ENCODE data around the gene ATP2A3.

Gene ATP2A3

DNA sequence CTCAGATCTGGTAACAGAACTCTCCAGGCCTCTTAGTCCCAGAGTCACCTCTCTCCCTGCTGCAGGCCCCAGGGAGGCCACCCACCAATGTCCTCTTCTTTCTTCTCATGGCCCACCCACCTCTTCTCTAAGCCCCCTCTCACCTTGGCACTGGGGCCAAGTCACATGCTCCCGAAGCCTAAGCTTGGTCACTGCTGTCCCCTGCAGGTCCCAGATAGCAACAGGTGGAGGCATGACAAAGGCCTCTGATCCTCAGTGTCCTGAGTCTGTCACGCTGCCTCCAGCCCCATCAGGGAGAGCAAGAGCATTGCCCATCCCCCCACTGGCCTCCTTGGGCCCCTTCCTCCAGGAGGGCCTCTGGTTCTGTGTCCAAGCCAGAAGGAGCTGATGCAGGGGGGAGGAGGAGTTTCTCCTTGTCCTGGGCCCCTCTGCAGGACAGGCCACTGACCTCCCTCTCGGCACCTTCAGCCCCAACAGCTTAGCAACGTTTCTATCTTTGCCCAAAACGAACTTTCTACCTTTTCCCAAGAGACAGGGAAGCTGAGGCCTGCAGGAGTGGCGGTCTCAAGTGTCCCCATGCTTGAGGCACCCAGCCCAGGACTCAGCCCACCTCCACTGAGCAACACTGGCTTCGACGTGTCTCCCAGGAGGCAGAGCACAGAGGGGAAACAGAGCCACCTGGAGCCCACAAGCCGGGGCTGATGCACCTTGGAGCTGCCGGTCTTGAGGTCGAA is 56.6 kb downstream of the ATP2A3 start:
- no peak overlapping the region for H3K27ac ChIP-seq (ENCODE audit: low read depth, low read length, severe bottlenecking)
- no peaks in the 10 kb centered on the region for H3K4me1 ChIP-seq (ENCODE audit: control insufficient read depth, insufficient read depth, low read length, poor library complexity, severe bottlenecking)
- no peaks in the 10 kb centered on the region for H3K36me3 ChIP-seq (ENCODE audit: control insufficient read depth, insufficient read depth, low read length)
- no peaks in the 10 kb centered on the region for H3K9me3 ChIP-seq (ENCODE audit: control insufficient read depth, low read length)
- no peak overlapping the region for H3K4me3 ChIP-seq (ENCODE audit: extremely low read depth, insufficient read depth, low read length, poor library complexity, severe bottlenecking)
- 83 to 88% methylated on average over 9 to 10 of the region's 11 CpGs for WGBS, 2 experiments (ENCODE audit: insufficient coverage in 2 of 2)

DNA sequence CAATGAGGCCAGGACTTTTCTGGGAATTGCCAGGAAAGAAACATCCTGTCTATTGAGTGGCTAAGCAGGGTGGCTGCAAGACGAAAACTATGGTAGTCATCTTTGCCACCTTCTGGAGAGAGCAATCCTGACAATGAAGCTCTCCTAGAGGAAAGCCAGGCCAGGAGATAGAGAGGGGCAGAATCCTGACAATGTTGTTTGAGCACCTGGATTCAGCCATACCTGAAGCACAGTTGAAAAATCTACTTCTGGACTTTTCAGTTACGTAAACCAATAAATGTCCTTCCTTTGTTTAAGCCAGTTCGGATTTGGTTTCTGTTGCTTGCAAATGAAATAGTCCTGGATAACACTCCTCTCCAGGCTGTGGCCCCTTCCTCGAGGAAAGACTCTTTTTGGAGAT is 57.4 kb downstream of the ATP2A3 start:
- H3K4me1 ChIP-seq (ENCODE audit: control insufficient read depth, insufficient read depth, low read length, poor library complexity, severe bottlenecking), result no peaks in the 10 kb centered on the region
- WGBS, 2 experiments (ENCODE audit: insufficient coverage in 2 of 2), result 92% methylated on average over 2 of the region's 4 CpGs
- H3K9me3 ChIP-seq (ENCODE audit: control insufficient read depth, low read length), result no peaks in the 10 kb centered on the region
- H3K4me3 ChIP-seq (ENCODE audit: extremely low read depth, insufficient read depth, low read length, poor library complexity, severe bottlenecking), result no peak overlapping the region
- H3K36me3 ChIP-seq (ENCODE audit: control insufficient read depth, insufficient read depth, low read length), result no peaks in the 10 kb centered on the region
- no peak overlapping the region for H3K27ac ChIP-seq (ENCODE audit: low read depth, low read length, severe bottlenecking)

DNA sequence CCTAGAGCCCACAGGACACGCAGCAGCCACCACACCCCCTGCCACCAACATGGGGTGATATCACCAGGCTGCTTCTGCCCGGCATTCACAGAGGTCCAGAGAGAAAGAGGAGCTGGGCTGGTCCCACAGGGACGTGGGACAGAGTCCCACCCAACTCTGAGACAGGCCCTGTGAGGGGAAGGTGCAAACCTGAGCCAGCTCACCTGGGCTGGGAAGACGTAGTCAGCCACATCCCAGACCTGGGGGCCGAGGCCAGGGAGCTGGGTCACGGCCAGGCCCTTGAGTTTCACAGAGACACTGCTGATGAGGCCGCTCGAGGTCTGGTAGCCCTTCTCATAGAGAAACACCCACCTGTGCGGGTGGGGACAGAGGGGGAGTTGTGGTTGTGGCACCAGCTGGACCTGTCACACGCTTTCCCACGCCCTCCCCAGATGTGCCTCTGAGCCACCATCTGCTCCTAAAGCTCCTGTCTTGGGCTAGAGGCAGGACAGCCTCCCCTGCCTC is 59.2 kb downstream of the ATP2A3 start:
- Histone ChIP-seq H3K9me3 (ENCODE audit: control insufficient read depth, low read length) (no peaks in the 10 kb centered on the region), H3K4me1 (ENCODE audit: control insufficient read depth, insufficient read depth, low read length, poor library complexity, severe bottlenecking) (no peaks in the 10 kb centered on the region), H3K36me3 (ENCODE audit: control insufficient read depth, insufficient read depth, low read length) (no peaks in the 10 kb centered on the region), H3K27ac (ENCODE audit: low read depth, low read length, severe bottlenecking) (no peak overlapping the region), H3K4me3 (ENCODE audit: extremely low read depth, insufficient read depth, low read length, poor library complexity, severe bottlenecking) (no peak overlapping the region)
- 84 to 90% methylated on average over 9 to 10 of the region's 11 CpGs for WGBS, 2 experiments (ENCODE audit: insufficient coverage in 2 of 2)

DNA sequence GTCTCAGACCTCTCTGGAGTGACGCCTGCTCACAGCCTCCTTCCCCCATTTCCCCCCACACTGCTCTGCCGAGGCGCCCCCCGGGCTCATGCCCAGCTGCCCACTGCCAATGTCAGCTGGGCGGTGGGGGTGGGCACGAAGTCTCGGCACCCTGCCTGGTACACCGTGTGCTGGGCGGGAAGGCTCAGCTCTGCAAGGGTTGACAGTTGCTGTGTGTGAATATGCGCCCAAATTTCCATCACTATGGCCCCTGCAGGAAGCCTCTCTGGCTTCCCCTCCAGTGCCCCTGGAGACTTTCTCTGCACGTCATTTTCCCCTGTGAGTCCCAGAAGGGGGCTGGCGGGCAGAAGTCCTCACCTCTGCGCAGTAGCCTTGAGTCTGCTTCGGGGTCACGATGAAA is 59.7 kb downstream of the ATP2A3 start:
- Histone ChIP-seq H3K27ac (ENCODE audit: low read depth, low read length, severe bottlenecking) (no peak overlapping the region), H3K4me3 (ENCODE audit: extremely low read depth, insufficient read depth, low read length, poor library complexity, severe bottlenecking) (no peak overlapping the region), H3K4me1 (ENCODE audit: control insufficient read depth, insufficient read depth, low read length, poor library complexity, severe bottlenecking) (no peaks in the 10 kb centered on the region), H3K9me3 (ENCODE audit: control insufficient read depth, low read length) (no peaks in the 10 kb centered on the region), H3K36me3 (ENCODE audit: control insufficient read depth, insufficient read depth, low read length) (no peaks in the 10 kb centered on the region)
- WGBS, 2 experiments (ENCODE audit: insufficient coverage in 2 of 2), result 41 to 44% methylated on average over 10 to 14 of the region's 15 CpGs

DNA sequence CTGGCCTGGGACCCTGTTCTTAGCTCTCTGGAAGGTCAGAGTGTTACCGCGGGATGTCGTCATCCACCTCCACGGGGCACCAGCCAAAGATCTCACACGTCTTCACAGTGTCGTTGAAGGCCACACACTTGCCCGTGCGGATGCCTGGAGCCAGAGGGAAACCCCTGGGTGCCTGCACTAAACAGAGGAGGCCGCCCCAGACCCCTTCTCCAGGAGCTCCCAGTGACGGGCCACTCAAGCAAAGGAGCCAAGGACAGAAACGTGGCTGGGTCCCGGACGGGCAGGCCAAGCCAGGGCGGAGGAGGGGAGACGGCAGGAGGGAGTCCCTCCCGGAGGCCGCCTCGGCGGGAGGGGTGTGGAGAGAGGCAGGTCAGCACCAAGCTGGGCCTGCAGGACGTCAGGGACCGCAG is 60.4 kb downstream of the ATP2A3 start:
- Histone ChIP-seq H3K9me3 (ENCODE audit: control insufficient read depth, low read length) (no peaks in the 10 kb centered on the region), H3K4me3 (ENCODE audit: extremely low read depth, insufficient read depth, low read length, poor library complexity, severe bottlenecking) (no peak overlapping the region), H3K36me3 (ENCODE audit: control insufficient read depth, insufficient read depth, low read length) (no peaks in the 10 kb centered on the region), H3K4me1 (ENCODE audit: control insufficient read depth, insufficient read depth, low read length, poor library complexity, severe bottlenecking) (no peaks in the 10 kb centered on the region), H3K27ac (ENCODE audit: low read depth, low read length, severe bottlenecking) (no peak overlapping the region)
- WGBS, 2 experiments (ENCODE audit: insufficient coverage in 2 of 2), result 52 to 62% methylated on average over 17 to 20 of the region's 21 CpGs

DNA sequence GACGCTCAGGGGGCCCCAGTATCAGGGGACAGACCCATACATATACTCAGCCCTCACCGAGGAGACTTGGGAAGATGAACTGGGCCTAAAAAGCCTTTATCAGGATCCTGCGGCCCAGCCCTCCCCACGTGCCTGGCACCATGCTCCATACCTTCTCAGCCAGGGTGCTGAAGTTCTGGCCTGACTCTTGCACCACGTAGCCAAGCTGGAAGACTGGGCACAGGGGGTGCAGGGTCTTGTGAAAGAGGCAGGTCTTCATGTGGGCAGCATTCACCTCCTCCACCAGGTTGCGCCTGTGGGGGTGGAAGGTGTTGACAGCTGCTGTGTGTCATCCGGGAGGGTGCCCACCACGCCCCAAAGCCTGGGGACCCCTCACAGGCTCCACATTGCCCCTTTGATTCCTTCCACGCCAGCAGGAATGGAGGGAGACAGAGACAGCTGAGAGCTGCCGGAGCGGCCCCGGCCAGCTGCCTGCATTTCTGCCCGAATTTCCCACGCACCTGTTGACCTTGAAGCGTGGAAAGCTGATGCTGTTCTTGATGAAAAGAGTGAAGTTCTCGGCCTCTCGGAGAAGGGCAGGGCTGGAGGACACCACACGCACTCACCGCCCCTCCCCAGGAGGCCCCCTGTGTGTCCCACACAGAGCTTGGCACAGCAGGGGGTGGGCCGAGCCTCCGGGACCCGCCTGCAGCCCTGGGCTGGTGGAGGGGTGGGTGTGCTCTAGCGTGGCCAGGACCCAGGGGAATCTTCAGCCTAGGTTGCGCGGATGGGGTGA is 61.0 kb downstream of the ATP2A3 start:
- 84 to 89% methylated on average over 16 to 20 of the region's 25 CpGs for WGBS, 2 experiments (ENCODE audit: insufficient coverage in 2 of 2)
- Histone ChIP-seq H3K27ac (ENCODE audit: low read depth, low read length, severe bottlenecking) (no peak overlapping the region), H3K4me1 (ENCODE audit: control insufficient read depth, insufficient read depth, low read length, poor library complexity, severe bottlenecking) (no peaks in the 10 kb centered on the region), H3K36me3 (ENCODE audit: control insufficient read depth, insufficient read depth, low read length) (no peaks in the 10 kb centered on the region), H3K4me3 (ENCODE audit: extremely low read depth, insufficient read depth, low read length, poor library complexity, severe bottlenecking) (no peak overlapping the region), H3K9me3 (ENCODE audit: control insufficient read depth, low read length) (no peaks in the 10 kb centered on the region)

DNA sequence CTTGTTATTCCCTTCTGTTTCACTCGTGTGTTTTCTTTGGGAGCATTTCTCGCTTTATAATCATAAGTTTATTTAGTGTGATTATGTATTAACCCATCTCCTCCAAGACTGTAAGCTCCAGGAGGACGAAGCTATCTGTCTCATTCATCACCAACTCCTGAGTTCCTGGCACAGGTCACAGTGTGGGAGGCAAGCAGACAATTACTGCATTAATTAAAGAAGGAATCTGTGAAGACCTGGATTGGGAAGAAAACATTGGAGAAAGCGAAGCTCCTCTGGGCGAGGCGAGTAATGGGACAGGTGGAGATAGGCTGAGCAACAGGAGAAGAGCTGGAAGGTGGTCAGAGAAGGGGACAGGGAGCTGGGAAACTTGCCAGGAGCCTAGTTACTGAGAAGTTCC is 63.6 kb downstream of the ATP2A3 start:
- WGBS, 2 experiments (ENCODE audit: insufficient coverage in 2 of 2), result 100% methylated on average over 3 of the region's 6 CpGs
- H3K4me1 ChIP-seq (ENCODE audit: control insufficient read depth, insufficient read depth, low read length, poor library complexity, severe bottlenecking), result no peaks in the 10 kb centered on the region
- no peak overlapping the region for H3K4me3 ChIP-seq (ENCODE audit: extremely low read depth, insufficient read depth, low read length, poor library complexity, severe bottlenecking)
- H3K9me3 ChIP-seq (ENCODE audit: control insufficient read depth, low read length), result no peaks in the 10 kb centered on the region
- no peaks in the 10 kb centered on the region for H3K36me3 ChIP-seq (ENCODE audit: control insufficient read depth, insufficient read depth, low read length)
- no peak overlapping the region for H3K27ac ChIP-seq (ENCODE audit: low read depth, low read length, severe bottlenecking)

DNA sequence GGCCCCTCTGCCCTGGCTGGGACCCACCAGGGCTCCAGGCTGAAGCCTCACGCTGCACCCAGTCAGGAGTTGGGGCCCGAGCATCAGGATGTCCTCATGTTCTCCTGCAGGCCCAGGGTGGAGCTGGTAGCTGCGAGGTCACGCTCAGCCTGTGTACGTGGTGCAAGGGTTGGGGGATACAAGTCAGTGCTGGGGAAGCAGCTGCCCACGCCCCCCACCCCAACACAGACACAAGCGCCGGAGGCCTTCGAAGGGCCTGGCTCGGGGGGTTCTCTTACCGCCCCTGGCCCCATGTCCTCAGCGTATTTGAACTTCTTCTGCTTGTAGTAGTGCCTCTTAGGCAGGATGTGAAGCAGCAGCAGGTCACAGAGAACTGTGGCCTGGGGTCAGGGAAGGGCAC is 66.5 kb downstream of the ATP2A3 start:
- Histone ChIP-seq H3K27ac (ENCODE audit: low read depth, low read length, severe bottlenecking) (no peak overlapping the region), H3K9me3 (ENCODE audit: control insufficient read depth, low read length) (no peaks in the 10 kb centered on the region), H3K4me1 (ENCODE audit: control insufficient read depth, insufficient read depth, low read length, poor library complexity, severe bottlenecking) (peaks cover 13% of the 10 kb centered on the region), H3K4me3 (ENCODE audit: extremely low read depth, insufficient read depth, low read length, poor library complexity, severe bottlenecking) (no peak overlapping the region), H3K36me3 (ENCODE audit: control insufficient read depth, insufficient read depth, low read length) (no peaks in the 10 kb centered on the region)
- 90 to 94% methylated on average over 7 to 11 of the region's 12 CpGs for WGBS, 2 experiments (ENCODE audit: insufficient coverage in 2 of 2)

DNA sequence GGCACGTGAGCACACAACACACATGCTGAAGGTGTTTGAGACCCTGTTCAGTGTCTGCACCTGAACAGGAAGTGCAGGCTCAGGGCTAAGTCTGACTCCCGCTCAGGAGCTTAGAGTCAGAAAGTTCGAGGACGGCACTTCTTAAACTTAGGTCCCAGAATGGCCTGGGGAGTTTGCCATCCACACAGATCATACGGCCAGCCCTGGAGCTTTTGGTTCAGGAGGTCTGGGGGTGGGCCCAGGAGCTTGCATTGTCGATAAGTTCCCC is 67.3 kb downstream of the ATP2A3 start:
- H3K4me3 ChIP-seq (ENCODE audit: extremely low read depth, insufficient read depth, low read length, poor library complexity, severe bottlenecking), result no peak overlapping the region
- 80 to 84% methylated on average over 4 to 6 of the region's 6 CpGs for WGBS, 2 experiments (ENCODE audit: insufficient coverage in 2 of 2)
- no peak overlapping the region for H3K27ac ChIP-seq (ENCODE audit: low read depth, low read length, severe bottlenecking)
- no peaks in the 10 kb centered on the region for H3K9me3 ChIP-seq (ENCODE audit: control insufficient read depth, low read length)
- peaks cover 16% of the 10 kb centered on the region for H3K4me1 ChIP-seq (ENCODE audit: control insufficient read depth, insufficient read depth, low read length, poor library complexity, severe bottlenecking)
- no peaks in the 10 kb centered on the region for H3K36me3 ChIP-seq (ENCODE audit: control insufficient read depth, insufficient read depth, low read length)

DNA sequence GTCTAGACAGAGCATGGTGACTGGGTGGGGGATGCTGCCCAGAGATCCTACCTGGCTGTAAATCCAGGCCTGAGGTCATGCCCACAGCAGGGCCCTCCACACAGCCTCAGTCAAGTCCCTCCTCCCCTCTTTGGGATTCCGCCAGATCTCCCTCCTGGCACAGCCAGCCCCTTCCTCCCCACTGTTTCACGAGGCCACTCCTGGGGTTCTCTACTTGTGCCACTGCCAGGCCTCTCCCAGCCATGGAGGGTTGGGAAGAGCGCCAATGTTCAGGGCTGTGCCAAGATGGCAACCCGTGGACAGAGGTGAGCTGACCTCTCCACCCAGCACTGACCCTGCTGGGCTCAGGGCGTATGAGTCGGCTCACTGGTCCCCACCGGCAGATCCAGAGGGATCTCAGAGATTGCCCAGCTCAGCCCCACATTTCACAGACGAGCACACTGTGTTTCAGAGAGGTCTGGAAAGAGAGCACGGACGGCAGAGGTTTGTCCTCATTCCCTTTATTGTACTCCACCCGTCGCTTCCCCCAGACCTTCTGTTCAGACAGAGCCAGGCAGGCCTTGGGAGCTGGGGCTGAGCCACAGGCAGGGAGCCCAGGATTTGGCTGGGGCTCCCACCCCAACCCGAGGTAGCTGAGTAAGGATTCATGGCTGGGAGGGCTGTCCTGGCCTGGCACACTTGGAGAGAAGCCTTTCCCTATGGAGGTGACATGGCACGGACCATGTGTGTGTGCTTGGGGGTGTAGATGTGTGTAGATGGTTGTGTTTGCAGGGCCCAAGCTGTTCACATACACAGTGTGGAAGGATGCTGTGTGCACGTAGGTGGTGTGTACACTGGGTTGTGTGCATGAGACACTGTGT is 67.9 kb downstream of the ATP2A3 start:
- H3K4me1 ChIP-seq (ENCODE audit: control insufficient read depth, insufficient read depth, low read length, poor library complexity, severe bottlenecking), result peaks cover 20% of the 10 kb centered on the region
- no peaks in the 10 kb centered on the region for H3K36me3 ChIP-seq (ENCODE audit: control insufficient read depth, insufficient read depth, low read length)
- no peaks in the 10 kb centered on the region for H3K9me3 ChIP-seq (ENCODE audit: control insufficient read depth, low read length)
- 91 to 94% methylated on average over 8 to 13 of the region's 15 CpGs for WGBS, 2 experiments (ENCODE audit: insufficient coverage in 2 of 2)
- no peak overlapping the region for H3K27ac ChIP-seq (ENCODE audit: low read depth, low read length, severe bottlenecking)
- no peak overlapping the region for H3K4me3 ChIP-seq (ENCODE audit: extremely low read depth, insufficient read depth, low read length, poor library complexity, severe bottlenecking)

Data from mesodermal cell (in vitro differentiated cells).